HG03135 (cell line): ENCODE measurements around the gene FBXL7.

Experiments used
- ATAC-seq: cut with Tn5 transposase; IDR thresholded peaks from one replicate; pipeline ENCODE4 v1.9.1; 2021; ENCODE audit warnings: mild to moderate bottlenecking, moderate library complexity; ENCODE audit not compliant: unreplicated experiment

FBXL7 gene

DNA sequence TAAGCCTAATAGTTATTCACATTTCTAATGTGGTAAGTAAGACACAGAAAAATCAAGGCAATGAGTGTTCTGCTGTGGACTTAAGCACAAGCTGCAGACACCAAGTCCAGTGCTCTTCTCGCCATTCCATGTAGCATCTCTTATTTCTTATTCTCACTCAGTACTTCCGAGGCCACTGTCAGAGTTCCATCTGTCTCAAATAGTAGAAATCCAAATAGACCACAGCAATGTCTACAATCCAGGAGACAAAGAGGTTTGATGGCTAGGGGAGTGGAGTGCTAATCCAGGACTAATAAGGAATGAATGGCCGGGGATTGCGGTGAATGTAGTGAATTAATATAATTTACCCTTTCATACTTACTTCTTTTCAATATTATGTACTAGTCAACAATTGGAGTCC lies 147.3 kb downstream of the FBXL7 start:
- ATAC-seq: no peak

- no peak for ATAC-seq
These were observed 150.3 kb downstream of the FBXL7 start for GRCh38 chr5:15650266-15650665.

DNA sequence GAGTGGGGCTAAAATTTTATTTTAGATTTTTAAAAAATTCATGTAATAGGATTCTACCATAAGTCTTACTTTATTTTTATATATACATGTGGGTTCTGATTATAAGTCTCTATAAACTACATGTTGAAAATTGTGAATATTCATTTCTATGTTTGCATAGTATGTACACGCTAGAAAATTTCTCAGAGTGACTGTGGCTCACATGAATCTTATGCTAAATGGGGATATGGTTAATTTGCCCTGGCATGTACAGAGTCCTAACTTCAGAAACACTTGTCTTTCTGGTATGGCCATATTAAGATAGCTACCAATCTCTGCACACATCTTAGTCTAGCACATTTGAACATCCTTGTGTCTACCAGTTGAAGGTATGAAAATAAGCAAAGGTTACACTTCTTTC lies 154.8 kb downstream of the FBXL7 start:
- no peak for ATAC-seq

GRCh38 chr5:15655683-15656082 lies 155.7 kb downstream of the FBXL7 start:
- ATAC-seq: no peak

DNA sequence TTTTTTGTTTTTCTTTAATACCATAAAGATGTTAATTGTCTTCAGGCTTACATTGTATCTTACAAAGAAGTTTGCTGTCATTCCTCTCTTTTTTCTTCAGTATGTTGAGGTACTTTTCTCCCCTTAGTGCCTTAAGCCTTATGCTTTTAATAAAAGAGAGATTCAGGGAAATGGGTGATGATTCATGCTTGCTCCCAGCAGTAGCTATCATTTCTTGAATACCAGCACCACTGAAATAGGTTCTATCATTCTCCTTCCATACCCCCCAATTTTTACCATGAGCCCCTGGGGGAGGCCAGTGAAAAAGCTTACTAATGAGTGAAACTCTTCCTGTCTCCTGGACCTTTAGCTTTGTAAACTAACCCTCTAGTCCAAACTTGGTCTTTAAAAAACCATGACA lies 165.0 kb downstream of the FBXL7 start:
- ATAC-seq: no peak

GRCh38 chr5:15669826-15670225 lies 169.8 kb downstream of the FBXL7 start:
- ATAC-seq: no peak

DNA sequence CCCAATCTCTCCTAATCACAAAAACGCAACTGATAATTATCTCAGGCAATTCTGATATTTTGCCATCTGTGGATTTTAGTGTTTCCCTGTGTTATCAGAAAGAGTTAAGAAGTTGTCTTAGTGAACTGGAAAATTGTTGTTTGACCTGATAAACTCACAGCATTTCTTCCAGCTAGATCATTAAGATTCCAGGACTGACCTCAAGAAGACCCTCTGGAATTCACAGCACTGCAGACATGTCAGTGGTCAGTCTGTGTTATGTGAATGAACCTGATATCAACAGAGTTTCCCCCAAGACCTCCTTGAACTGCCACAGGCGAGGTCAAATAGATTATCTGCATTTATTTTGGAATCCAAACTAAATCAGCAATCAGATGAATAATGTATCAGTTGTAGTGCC lies 174.7 kb downstream of the FBXL7 start:
- no peak for ATAC-seq

DNA sequence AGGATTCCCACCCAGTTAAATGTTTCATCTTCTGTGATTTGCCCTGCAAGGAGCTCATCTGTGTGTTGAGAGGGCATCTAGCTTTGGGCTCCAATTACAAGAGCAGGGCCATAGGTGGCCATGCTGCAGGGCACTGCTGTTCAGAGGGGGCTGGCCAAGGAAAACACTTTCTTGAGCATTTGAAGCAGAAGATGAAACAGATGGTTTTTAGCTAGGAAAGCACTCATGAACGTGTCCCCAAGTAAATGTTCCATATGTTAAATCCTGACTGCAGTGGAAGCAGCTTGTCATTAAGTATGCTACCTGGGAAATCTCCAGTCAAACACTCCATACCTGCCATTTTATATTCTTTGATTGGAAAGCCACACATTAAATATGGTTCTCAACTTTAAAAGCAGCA lies 176.6 kb downstream of the FBXL7 start:
- ATAC-seq: no peak

- ATAC-seq: no peak
These were observed 179.2 kb downstream of the FBXL7 start for GRCh38 chr5:15679161-15679560.

GRCh38 chr5:15680455-15680854 lies 180.5 kb downstream of the FBXL7 start:
- no peak for ATAC-seq

- no peak for ATAC-seq
These were observed 182.1 kb downstream of the FBXL7 start for GRCh38 chr5:15682122-15682521.

DNA sequence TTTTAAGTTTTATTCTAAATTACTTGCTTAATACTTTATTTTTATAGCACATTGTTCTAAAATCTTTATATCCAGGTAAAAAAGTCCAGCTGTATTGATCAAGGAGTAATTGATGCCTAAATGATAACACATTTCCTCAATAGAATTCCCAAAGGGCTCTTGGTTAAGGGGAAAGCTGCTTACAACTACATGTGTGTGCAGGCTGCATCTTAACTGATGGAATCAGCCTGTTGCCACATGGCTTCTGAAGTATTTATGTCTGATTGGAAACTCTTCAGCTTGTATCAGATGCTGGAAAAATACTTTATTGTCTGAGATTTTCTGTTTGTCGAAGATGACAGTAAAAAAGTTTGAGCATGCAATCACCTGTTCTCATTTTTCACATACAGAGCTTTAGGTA lies 182.6 kb downstream of the FBXL7 start:
- ATAC-seq: no peak

- no peak for ATAC-seq
These were observed 183.4 kb downstream of the FBXL7 start for GRCh38 chr5:15683332-15683731.

GRCh38 chr5:15687401-15687800 lies 187.4 kb downstream of the FBXL7 start:
- ATAC-seq: no peak

GRCh38 chr5:15689836-15690235 lies 189.9 kb downstream of the FBXL7 start:
- ATAC-seq: no peak

DNA sequence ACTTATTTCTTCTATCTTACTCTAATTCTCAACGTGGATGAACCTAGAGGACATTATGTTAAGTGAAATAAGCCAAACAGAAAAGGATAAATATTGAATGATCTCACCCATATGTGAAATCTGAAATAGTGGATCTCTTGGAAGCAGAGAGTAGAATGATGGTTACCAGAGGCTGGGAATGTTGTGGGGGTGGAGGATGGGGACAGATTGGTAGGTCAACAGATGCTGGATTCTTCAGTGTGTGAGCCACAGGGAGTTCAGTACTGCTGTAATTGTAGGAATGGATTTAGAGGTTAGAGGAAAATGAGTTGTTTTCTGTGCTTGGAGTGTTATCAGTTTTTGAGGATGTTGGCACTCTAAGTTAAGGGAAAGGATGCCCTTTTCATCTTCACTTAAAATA lies 190.6 kb downstream of the FBXL7 start:
- ATAC-seq: no peak

- no peak for ATAC-seq
These were observed 191.5 kb downstream of the FBXL7 start for GRCh38 chr5:15691521-15691920.

DNA sequence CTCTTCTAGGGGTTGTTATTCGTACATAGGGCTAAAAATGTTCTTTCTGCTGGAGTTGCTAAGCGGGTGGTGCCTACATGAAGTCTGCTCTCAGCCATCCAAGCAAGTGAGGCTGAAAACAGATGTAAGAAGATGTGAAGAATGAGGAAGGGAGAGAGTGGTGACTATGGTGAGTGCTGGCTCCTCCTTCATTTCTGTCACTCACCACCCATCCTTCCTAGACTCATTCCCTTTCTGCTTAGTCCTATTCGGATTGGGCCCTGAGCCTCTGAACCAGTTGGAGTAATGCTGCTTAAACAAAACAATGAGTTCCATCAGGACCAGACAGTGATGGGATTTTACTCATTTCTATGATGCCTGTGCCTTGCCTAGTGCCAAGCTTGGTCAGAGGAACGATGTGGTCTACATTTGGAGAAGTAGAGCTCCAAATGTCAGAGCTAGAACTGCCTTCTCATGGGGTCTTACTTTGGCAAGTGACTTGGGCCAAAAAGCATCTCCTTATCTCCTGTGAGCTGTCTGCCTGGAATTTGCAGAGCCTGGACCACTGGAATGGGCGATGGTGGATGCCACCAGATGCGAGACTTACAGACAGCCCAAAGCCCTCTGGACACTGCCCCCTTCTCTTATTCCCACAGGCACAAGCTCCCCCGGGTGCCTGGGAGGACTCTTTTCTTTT lies 192.9 kb downstream of the FBXL7 start:
- ATAC-seq: no peak

- no peak for ATAC-seq
These were observed 193.4 kb downstream of the FBXL7 start for GRCh38 chr5:15693382-15693728.

- no peak for ATAC-seq
These were observed 194.0 kb downstream of the FBXL7 start for GRCh38 chr5:15693933-15694332.

GRCh38 chr5:15694696-15695214 lies 194.8 kb downstream of the FBXL7 start:
- no peak for ATAC-seq

GRCh38 chr5:15695215-15695731 lies 195.3 kb downstream of the FBXL7 start:
- no peak for ATAC-seq

- no peak for ATAC-seq
These were observed 200.4 kb downstream of the FBXL7 start for GRCh38 chr5:15700373-15700772.
